Activated T-cell treated with anti-CD3 and anti-CD28 coated beads, Interleukin-2, amount 50 U/mL, for 4 hours (primary cell): Measurements from ENCODE around the gene CARHSP1. TPM values are rescaled to one million over a fixed set of nuclear protein-coding genes. Genes with fewer than 3 reads are reported as not detected.
"Not testable (repeated sequence)": the region's sequence is repeated elsewhere in the genome, so short reads cannot be mapped to it uniquely, and the experiment has no call there.

Experiments used
- ATAC-seq, 2 donors: fragments of 200-7000 bp; cut with Tn5 transposase; one replicate each; pipeline ENCODE4 v1.10.0; 2021
- DNase-seq: peaks from one replicate; pipeline ENCODE4 v3.0.0-alpha.2; 2020
- H3K27me3 Mint-ChIP-seq: one replicate; pipeline ENCODE4 v1.8.0; 2021; ENCODE audit warnings: low read depth, mixed read lengths
- H3K36me3 Mint-ChIP-seq: one replicate; pipeline ENCODE4 v1.8.0; 2022; ENCODE audit warnings: mixed read lengths; ENCODE audit not compliant: insufficient read depth
- H3K4me1 Mint-ChIP-seq: one replicate; pipeline ENCODE4 v1.8.0; 2021; ENCODE audit warnings: low read depth, mixed read lengths
- H3K4me3 Mint-ChIP-seq: one replicate; pipeline ENCODE4 v1.8.0; 2021; ENCODE audit warnings: mild to moderate bottlenecking, moderate library complexity, mixed read lengths
- H3K9me3 Mint-ChIP-seq: one replicate; pipeline ENCODE4 v1.8.0; 2021; ENCODE audit warnings: mixed read lengths
- total RNA-seq, 3 donors: library from RNA; stranded (reverse); gene quantifications; one replicate each; pipeline ENCODE4 v1.2.1, GENCODE V29; 2021

CARHSP1 gene
- total RNA-seq, 3 donors from 2014 or later: 14.7 to 17.8 (median 16.8) TPM

DNA sequence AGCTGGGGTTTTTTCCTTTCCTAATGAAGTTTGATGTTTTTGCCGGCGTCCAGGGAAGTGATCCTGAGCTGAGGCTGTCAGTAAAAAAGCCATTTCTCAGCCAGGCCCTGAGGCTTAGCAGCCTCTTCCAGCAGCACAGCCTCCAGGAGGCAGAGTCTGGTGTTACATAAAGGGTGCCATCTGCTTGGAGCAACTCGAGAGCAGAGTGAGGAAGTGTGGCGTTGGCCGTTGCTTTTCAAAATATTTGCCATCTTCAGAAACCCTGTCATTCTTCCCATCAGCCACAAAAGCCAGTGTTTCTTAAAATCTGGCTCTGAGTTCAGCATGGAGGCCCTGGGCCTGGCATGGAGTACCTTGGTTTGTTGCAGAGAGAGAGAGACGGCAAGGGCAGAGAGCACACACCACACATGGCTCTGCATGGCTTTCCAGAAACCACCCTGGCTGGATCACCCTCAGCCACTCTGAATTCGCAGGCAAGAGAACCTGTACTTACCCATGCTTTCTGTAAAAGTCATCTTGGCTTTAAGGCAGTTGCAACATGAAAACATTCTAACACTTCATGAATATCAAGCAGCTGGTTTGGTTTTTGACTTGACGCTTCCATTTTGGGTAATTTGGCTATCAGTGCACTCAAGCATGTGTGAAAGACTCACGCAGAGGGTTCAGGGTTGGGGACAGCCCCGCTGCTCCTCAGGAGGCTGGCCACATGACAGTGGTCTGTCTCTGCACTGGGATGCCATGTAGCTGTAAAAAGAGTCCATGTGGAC, 50.1 kb downstream of the CARHSP1 start:
- ATAC-seq (no peak), DNase-seq (no peak)
- Mint-ChIP-seq H3K36me3 (peaks cover 41% of the 10 kb centered on the region), H3K27me3 (no peaks in the 10 kb centered on the region), H3K4me3 (no peak overlapping the region), H3K4me1 (peaks cover 22% of the 10 kb centered on the region), H3K9me3 (no peaks in the 10 kb centered on the region)

DNA sequence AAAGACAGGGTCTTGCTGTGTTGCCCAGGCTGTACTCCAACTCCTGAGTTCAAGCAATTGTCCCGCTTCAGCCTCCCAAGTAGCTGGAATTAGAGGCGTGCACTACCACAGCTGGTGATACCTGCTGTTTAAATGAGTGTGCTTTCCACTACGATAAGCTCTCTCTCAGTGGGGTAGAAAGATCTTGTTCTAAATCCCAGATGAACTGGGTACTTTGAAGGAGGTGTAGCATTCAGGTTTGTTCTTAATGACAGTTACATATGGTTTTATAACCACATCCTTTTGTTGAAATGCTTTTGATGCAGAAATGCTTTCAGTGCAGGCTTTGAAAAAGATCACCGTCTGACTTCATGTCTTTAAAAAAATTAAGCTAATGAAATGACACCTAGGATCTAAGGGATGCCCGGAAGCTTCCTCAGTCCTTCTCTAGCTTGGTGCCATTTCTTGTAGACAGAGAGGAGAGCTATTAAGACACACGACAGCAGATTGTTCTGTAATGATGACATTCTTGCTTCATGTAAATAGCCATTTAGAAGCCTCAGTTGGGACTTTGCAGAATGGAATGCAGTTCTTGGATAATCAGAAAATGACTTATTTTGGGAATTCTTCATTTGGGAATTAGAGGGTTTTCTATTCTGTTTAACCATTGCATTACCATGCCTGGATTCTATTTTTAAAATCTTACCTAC, 51.7 kb downstream of the CARHSP1 start:
- Mint-ChIP-seq H3K4me1 (peaks cover 21% of the 10 kb centered on the region), H3K9me3 (no peaks in the 10 kb centered on the region), H3K4me3 (no peak overlapping the region), H3K36me3 (peaks cover 50% of the 10 kb centered on the region), H3K27me3 (no peaks in the 10 kb centered on the region)
- no peak for ATAC-seq
- DNase-seq: no peak

GRCh38 chr16:8814095-8814806, 54.6 kb downstream of the CARHSP1 start:
- Mint-ChIP-seq H3K4me1 (peaks cover 16% of the 10 kb centered on the region), H3K27me3 (no peaks in the 10 kb centered on the region), H3K9me3 (no peaks in the 10 kb centered on the region), H3K4me3 (no peak overlapping the region), H3K36me3 (peaks cover 53% of the 10 kb centered on the region)
- DNase-seq (no peak), ATAC-seq (no peak)

DNA sequence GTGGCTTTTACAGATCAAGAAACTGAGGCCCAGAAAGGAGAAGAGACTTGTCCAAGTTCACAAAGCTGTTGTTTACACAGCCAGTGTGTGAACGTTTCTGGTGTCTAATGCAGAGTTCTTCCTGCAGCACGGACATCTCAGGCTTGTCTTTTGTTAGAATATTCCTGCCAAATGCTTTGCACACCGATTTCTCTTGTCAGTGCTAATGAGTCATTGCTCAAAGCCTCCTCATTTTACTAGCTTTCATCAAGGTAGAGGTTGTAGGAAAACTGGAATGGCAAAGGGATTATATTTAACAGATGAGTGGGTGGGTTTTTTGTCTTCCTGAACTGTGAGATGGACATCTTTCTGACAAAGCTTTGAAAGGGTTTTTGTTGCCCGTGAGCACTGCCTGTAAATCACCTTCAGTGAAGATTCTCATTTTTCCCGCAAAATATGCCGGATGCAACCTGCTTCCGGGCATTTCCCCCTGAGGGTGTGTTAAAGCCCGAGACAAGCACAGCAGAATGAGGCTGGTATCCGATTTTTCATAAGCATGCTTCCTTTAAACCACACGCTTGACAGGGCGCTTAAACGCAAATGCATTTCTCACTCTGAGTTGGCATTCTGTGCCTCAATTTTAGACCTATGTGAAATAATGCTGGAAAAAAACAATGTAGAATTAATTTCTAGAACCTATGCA, 56.5 kb downstream of the CARHSP1 start:
- Mint-ChIP-seq H3K9me3 (no peaks in the 10 kb centered on the region), H3K27me3 (no peaks in the 10 kb centered on the region), H3K4me1 (peaks cover 14% of the 10 kb centered on the region), H3K36me3 (peaks cover 57% of the 10 kb centered on the region), H3K4me3 (no peak overlapping the region)
- ATAC-seq (no peak), DNase-seq (no peak)

DNA sequence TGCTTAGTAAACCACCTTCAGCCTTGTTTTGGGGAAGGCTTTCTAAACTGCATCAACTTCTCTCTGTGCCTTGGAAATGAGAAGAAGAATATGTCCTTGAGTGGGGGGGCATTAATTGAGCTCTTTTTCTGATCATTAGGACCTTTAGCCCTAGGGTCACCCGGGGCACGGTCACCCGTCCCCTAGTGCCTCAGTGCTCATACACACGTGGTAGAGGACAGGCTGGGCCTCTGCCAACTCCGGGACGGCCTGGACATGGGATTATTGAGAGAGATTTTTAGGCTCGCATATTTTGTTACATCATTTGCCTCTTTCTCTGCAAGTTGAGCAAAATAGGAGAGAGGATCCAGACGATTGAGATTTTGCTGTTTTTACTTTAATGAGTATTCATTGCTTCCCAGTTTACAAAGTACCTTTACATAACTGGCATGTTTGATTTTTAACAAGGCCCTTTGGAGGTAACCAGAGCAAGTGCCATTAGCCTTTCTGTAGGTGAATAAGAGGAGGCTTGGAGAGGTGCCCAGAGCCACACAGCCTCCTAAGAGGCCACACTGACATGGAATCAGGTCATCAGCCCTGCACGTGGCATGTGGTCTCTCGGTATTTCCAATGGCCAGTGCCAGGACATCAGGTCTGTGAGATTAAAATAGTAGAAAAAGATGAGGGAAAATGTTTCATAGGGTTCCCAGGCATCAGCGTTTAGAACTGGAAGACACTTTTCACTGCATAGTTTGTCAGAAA, 60.0 kb downstream of the CARHSP1 start:
- ATAC-seq (no peak), DNase-seq (no peak)
- H3K27me3 Mint-ChIP-seq: no peaks in the 10 kb centered on the region
- no peak overlapping the region for H3K4me3 Mint-ChIP-seq
- H3K9me3 Mint-ChIP-seq: no peaks in the 10 kb centered on the region
- no peaks in the 10 kb centered on the region for H3K4me1 Mint-ChIP-seq
- H3K36me3 Mint-ChIP-seq: peaks cover 53% of the 10 kb centered on the region

DNA sequence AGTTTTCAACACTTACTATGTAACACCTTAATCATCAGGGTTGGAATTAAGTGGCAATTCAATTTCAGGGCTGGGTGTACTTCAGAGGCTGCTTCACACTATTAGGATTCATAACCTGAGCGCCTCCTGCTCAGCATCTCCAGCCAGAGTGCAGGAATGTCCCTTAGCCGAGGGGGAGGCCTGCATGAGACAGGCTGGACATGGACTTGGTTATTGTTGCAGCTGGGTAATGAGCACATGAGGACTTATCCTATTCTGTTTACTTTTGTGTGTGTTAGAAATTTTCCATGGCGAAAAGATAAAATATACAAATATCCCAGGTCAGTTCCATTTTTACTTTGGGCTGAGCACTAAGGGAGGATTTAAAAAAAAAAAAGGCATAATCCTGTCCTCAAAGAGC, 60.8 kb downstream of the CARHSP1 start:
- no peaks in the 10 kb centered on the region for H3K9me3 Mint-ChIP-seq
- DNase-seq (no peak), ATAC-seq (no peak)
- H3K36me3 Mint-ChIP-seq: peaks cover 53% of the 10 kb centered on the region
- H3K27me3 Mint-ChIP-seq: no peaks in the 10 kb centered on the region
- H3K4me3 Mint-ChIP-seq: no peak overlapping the region
- H3K4me1 Mint-ChIP-seq: no peaks in the 10 kb centered on the region

- no peaks in the 10 kb centered on the region for H3K9me3 Mint-ChIP-seq
- H3K36me3 Mint-ChIP-seq: peaks cover 47% of the 10 kb centered on the region
Observed at GRCh38 chr16:8807189-8807588, 61.6 kb downstream of the CARHSP1 start.

GRCh38 chr16:8806272-8806983, 62.4 kb downstream of the CARHSP1 start:
- H3K4me3 Mint-ChIP-seq: no peak overlapping the region
- no peak for DNase-seq
- ATAC-seq: no peak
- peaks cover 51% of the 10 kb centered on the region for H3K36me3 Mint-ChIP-seq
- H3K9me3 Mint-ChIP-seq: no peaks in the 10 kb centered on the region
- H3K4me1 Mint-ChIP-seq: no peaks in the 10 kb centered on the region
- no peaks in the 10 kb centered on the region for H3K27me3 Mint-ChIP-seq

More at GRCh38 chr16:8807189-8807588, 61.6 kb downstream of the CARHSP1 start:
- Mint-ChIP-seq H3K4me3 (no peak overlapping the region), H3K4me1 (no peaks in the 10 kb centered on the region), H3K27me3 (no peaks in the 10 kb centered on the region)
- ATAC-seq (no peak), DNase-seq (no peak)

DNA sequence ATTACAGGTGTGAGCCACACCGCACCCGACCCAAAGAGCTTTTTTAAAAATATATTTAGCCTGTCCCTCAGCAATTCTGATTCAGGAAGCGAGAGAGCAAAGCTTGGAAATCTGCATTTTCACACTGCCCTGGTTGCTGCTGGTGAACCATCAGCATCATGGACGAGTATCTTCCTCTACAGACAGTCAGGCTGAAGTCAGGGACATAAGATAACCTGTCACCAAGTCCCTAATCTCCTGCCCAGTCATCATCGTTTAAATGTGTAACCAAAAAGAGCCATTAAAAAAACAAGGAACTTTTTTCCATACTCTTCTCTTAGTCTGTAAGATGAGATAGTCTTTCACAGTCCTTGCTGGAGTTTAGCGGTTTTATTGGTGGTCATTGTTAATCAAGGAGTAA, 64.5 kb downstream of the CARHSP1 start:
- H3K4me1 Mint-ChIP-seq: peaks cover 7% of the 10 kb centered on the region
- no peak for ATAC-seq
- H3K36me3 Mint-ChIP-seq: peaks cover 41% of the 10 kb centered on the region
- no peaks in the 10 kb centered on the region for H3K9me3 Mint-ChIP-seq
- no peak for DNase-seq
- H3K4me3 Mint-ChIP-seq: no peak overlapping the region
- H3K27me3 Mint-ChIP-seq: no peaks in the 10 kb centered on the region

GRCh38 chr16:8803733-8804132, 65.1 kb downstream of the CARHSP1 start:
- not testable (repeated sequence) for H3K4me3 Mint-ChIP-seq, H3K27me3 Mint-ChIP-seq, ATAC-seq, H3K9me3 Mint-ChIP-seq, DNase-seq
- Mint-ChIP-seq H3K4me1 (peaks cover 11% of the 10 kb centered on the region), H3K36me3 (peaks cover 38% of the 10 kb centered on the region)

Other genes with a start within 250 kb of the CARHSP1 start
- gene METTL22, start 247.3 kb downstream of the CARHSP1 start, total RNA-seq: 10 to 100 TPM; 18.7 to 20.0 (median 19.1) TPM
- gene ABAT, start 194.4 kb downstream of the CARHSP1 start, total RNA-seq: 1 to 10 TPM; 3.4 to 6.4 (median 4.5) TPM
- gene TMEM186, start 71.4 kb downstream of the CARHSP1 start, total RNA-seq: 10 to 100 TPM; 13.2 to 14.5 (median 13.9) TPM
- 10 to 100 TPM; 85.4 to 95.5 (median 89.6) TPM for gene PMM2, start 71.2 kb downstream of the CARHSP1 start, total RNA-seq
- not detected for gene LITAFD, start 13.3 kb upstream of the CARHSP1 start, total RNA-seq
- 100 to 1,000 TPM; 189 to 210 (median 196) TPM for gene USP7, start 94.9 kb upstream of the CARHSP1 start, total RNA-seq
- gene HAPSTR1, start 222.6 kb upstream of the CARHSP1 start, total RNA-seq: 10 to 100 TPM; 64.2 to 75.7 (median 70.0) TPM